SK-N-SH treated with all-trans-retinoic acid at 6 μM for 48 hours (cell line): ENCODE results near the gene TTC39A.
A peak's percentile ranks its signal among the peaks of the same experiment; 100 is the strongest.

Experiments
- ATAC-seq: fragments of 200-7000 bp; cut with Tn5 transposase; 3 replicates; pipeline ENCODE4 v1.9.1; 2020; ENCODE audit warnings: mild to moderate bottlenecking, moderate library complexity
- ARNTL ChIP-seq: fragments of 450-650 bp; formaldehyde crosslinking; IDR thresholded peaks from 2 replicates; pipeline ENCODE4 v1.5.0; 2020; ENCODE audit warnings: low read depth, mild to moderate bottlenecking, moderate library complexity, borderline replicate concordance
- CSDC2 ChIP-seq: fragments of 250-450 bp; sonication (Bioruptor Pico); IDR thresholded peaks from 2 replicates; pipeline ENCODE4 v1.5.0; 2020; ENCODE audit warnings: mild to moderate bottlenecking, moderate library complexity
- CSRNP3 ChIP-seq: fragments of 250-450 bp; sonication (Bioruptor Pico); IDR thresholded peaks from 2 replicates; pipeline ENCODE4 v1.5.1; 2021; ENCODE audit warnings: mild to moderate bottlenecking, moderate library complexity
- ESRRG ChIP-seq: fragments of 250-450 bp; sonication (Bioruptor Pico); IDR thresholded peaks from 2 replicates; pipeline ENCODE4 v1.6.1; 2021; ENCODE audit warnings: mild to moderate bottlenecking
- GLIS3 ChIP-seq: fragments of 250-450 bp; sonication (Bioruptor Pico); IDR thresholded peaks from 2 replicates; pipeline ENCODE4 v1.5.0; 2020; ENCODE audit warnings: mild to moderate bottlenecking, moderate library complexity
- ISL1 ChIP-seq: fragments of 250-450 bp; sonication (Bioruptor Pico); IDR thresholded peaks from 2 replicates; pipeline ENCODE4 v2.1.2; 2022; ENCODE audit warnings: mild to moderate bottlenecking, moderate library complexity
- OSR1 ChIP-seq: fragments of 250-450 bp; sonication (Bioruptor Pico); IDR thresholded peaks from 2 replicates; pipeline ENCODE4 v1.8.0; 2022; ENCODE audit warnings: moderate library complexity, mild to moderate bottlenecking, inconsistent platforms
- PATZ1 ChIP-seq: fragments of 250-450 bp; sonication (Bioruptor Pico); IDR thresholded peaks from 2 replicates; pipeline ENCODE4 v1.8.0; 2020; ENCODE audit warnings: mild to moderate bottlenecking, moderate library complexity, borderline replicate concordance
- POU6F1 ChIP-seq: fragments of 250-450 bp; sonication (Bioruptor Pico); IDR thresholded peaks from 2 replicates; pipeline ENCODE4 v1.8.0; 2021; ENCODE audit warnings: low read depth, mild to moderate bottlenecking, moderate library complexity, borderline replicate concordance
- PPARA ChIP-seq: fragments of 250-450 bp; sonication (Bioruptor Pico); IDR thresholded peaks from 2 replicates; pipeline ENCODE4 v1.5.0; 2020; ENCODE audit warnings: mild to moderate bottlenecking, borderline replicate concordance
- RARB ChIP-seq: fragments of 250-450 bp; sonication (Bioruptor Pico); IDR thresholded peaks from 2 replicates; pipeline ENCODE4 v1.8.0; 2021; ENCODE audit warnings: mild to moderate bottlenecking, moderate library complexity
- SNAI2 ChIP-seq: fragments of 250-450 bp; sonication (Bioruptor Pico); IDR thresholded peaks from 2 replicates; pipeline ENCODE4 v1.5.0; 2020; ENCODE audit warnings: mild to moderate bottlenecking, moderate library complexity
- TCF4 ChIP-seq: fragments of 250-450 bp; sonication (Bioruptor Pico); IDR thresholded peaks from 2 replicates; pipeline ENCODE4 v1.8.0; 2021; ENCODE audit warnings: mild to moderate bottlenecking, moderate library complexity, borderline replicate concordance
- TOX ChIP-seq: fragments of 250-450 bp; sonication (Bioruptor Pico); IDR thresholded peaks from 2 replicates; pipeline ENCODE4 v1.8.0; 2021; ENCODE audit warnings: mild to moderate bottlenecking, moderate library complexity, borderline replicate concordance
- ZC3H10 ChIP-seq: fragments of 250-450 bp; sonication (Bioruptor Pico); IDR thresholded peaks from 2 replicates; pipeline ENCODE4 v1.5.1; 2021; ENCODE audit warnings: mild to moderate bottlenecking, moderate library complexity
- ZFP3 ChIP-seq: fragments of 250-450 bp; sonication (Bioruptor Pico); IDR thresholded peaks from 2 replicates; pipeline ENCODE4 v1.5.0; 2020; ENCODE audit warnings: mild to moderate bottlenecking, moderate library complexity
- ZFP30 ChIP-seq: fragments of 450-650 bp; formaldehyde crosslinking; IDR thresholded peaks from 2 replicates; pipeline ENCODE4 v1.5.0; 2022; ENCODE audit warnings: mild to moderate bottlenecking, moderate library complexity
- ZNF565 ChIP-seq: fragments of 450-650 bp; formaldehyde crosslinking; conservative IDR thresholded peaks from 2 replicates; pipeline ENCODE4 v1.5.0; 2020; ENCODE audit warnings: low read depth, mild to moderate bottlenecking, moderate library complexity
- ZNF70 ChIP-seq: fragments of 450-650 bp; formaldehyde crosslinking; IDR thresholded peaks from 2 replicates; pipeline ENCODE4 v1.5.0; 2020; ENCODE audit warnings: mild to moderate bottlenecking, moderate library complexity
- ZNF8 ChIP-seq: fragments of 450-650 bp; formaldehyde crosslinking; IDR thresholded peaks from 2 replicates; pipeline ENCODE4 v1.5.0; 2020; ENCODE audit warnings: mild to moderate bottlenecking, moderate library complexity
- TF ChIP-seq, protein P1 (sequence below): fragments of 250-450 bp; sonication (Bioruptor Pico); IDR thresholded peaks from 2 replicates; pipeline ENCODE4 v1.5.1; 2020; ENCODE audit warnings: low read depth, mild to moderate bottlenecking, moderate library complexity

Gene TTC39A

GRCh38 chr1:51313268-51313852, 17.0 kb downstream of the TTC39A start:
- no peak for TF ChIP-seq CSDC2 (CRISPR knock-in tag)
- TF ChIP-seq, all 23 proteins: peak for 0
- ATAC-seq, result peak; percentile 74

GRCh38 chr1:51312718-51313117, 17.6 kb downstream of the TTC39A start:
- TF ChIP-seq ZFP3 (CRISPR knock-in tag) (no peak), ZFP30 (CRISPR knock-in tag) (no peak), ZNF565 (CRISPR knock-in tag) (no peak), PPARA (no peak), ARNTL (CRISPR knock-in tag) (no peak), CSDC2 (CRISPR knock-in tag) (no peak), RARB (no peak), SNAI2 (CRISPR knock-in tag) (no peak), ZC3H10 (CRISPR knock-in tag) (no peak), ZNF8 (CRISPR knock-in tag) (no peak), ESRRG (no peak), TOX (CRISPR knock-in tag) (no peak), GLIS3 (CRISPR knock-in tag) (no peak), ISL1 (no peak)
- TF ChIP-seq, protein P1, sequence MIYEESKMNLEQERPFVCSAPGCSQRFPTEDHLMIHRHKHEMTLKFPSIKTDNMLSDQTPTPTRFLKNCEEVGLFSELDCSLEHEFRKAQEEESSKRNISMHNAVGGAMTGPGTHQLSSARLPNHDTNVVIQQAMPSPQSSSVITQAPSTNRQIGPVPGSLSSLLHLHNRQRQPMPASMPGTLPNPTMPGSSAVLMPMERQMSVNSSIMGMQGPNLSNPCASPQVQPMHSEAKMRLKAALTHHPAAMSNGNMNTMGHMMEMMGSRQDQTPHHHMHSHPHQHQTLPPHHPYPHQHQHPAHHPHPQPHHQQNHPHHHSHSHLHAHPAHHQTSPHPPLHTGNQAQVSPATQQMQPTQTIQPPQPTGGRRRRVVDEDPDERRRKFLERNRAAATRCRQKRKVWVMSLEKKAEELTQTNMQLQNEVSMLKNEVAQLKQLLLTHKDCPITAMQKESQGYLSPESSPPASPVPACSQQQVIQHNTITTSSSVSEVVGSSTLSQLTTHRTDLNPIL (CRISPR knock-in tag), result no peak
- TF ChIP-seq, all 23 proteins: peak for 0
- ATAC-seq, result no peak

DNA sequence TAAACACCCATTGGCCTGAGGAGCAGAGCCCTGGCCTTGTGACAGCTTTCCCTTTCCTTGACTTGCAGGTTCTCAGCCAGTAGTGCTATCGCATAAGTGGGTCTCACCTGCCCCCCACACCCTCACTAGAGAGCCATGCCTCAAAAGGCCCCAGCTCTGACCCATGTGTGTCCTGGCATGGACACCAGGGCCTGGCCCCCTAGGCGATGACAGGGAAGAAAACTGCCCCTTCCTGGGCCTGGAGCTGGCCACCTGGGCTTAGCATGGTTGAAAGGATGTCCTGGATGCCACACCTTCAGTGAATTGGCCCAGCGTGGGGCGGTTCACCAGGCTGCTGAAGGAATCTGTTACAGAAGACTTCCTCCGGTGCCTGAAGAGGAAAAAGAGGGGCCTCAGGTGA, 18.5 kb downstream of the TTC39A start:
- TF ChIP-seq ZNF8 (CRISPR knock-in tag) (no peak), ARNTL (CRISPR knock-in tag) (no peak), ISL1 (no peak), ZFP30 (CRISPR knock-in tag) (no peak), CSRNP3 (CRISPR knock-in tag) (no peak), ZFP3 (CRISPR knock-in tag) (no peak), OSR1 (CRISPR knock-in tag) (no peak), RARB (no peak), ZC3H10 (CRISPR knock-in tag) (no peak), SNAI2 (CRISPR knock-in tag) (no peak), PATZ1 (CRISPR knock-in tag) (no peak), POU6F1 (no peak), ZNF70 (no peak), CSDC2 (CRISPR knock-in tag) (no peak)
- TF ChIP-seq, protein P1 (CRISPR knock-in tag), result no peak
- ATAC-seq, result no peak

DNA sequence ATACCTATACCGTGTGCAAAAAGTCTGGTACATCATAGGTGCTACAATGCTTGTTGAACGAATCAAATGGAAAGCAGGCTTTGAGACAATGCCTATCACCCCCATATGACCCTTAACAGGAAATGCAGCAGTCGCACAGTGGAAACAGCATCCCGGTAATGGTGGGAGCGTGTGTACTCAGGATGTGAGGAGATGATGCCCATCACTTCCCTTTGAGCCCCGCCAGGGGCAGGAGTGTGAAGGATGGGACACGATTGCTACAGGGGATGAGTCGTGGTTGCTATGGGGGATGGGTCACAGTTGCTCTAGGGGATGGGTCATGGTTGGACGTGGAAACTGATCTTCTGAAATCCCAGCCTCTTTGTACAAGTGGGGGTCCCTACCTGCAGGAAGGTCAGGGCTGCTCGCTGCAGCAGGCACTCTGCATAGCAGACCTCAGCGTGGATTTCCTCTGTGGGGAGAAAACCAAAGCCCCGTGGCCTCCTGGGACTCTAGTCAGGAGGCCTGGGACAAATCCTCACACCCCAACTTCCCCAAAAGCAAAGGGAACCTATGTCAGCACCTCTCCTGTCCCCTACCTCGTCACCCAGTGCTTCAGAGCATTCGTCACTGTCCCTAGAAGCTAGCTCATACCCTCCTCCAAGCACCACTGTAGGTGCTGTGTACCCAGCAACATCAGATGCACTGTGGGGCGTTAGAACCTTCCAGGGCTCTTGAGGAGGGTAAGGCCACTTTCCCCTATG, 19.3 kb downstream of the TTC39A start:
- ATAC-seq, result no peak
- TF ChIP-seq ZFP30 (CRISPR knock-in tag) (no peak), TCF4 (CRISPR knock-in tag) (no peak), ARNTL (CRISPR knock-in tag) (no peak), CSRNP3 (CRISPR knock-in tag) (no peak), ISL1 (no peak), ZNF8 (CRISPR knock-in tag) (no peak), ZNF565 (CRISPR knock-in tag) (no peak), PATZ1 (CRISPR knock-in tag) (no peak), ZC3H10 (CRISPR knock-in tag) (no peak), ZNF70 (no peak)
- TF ChIP-seq, protein P1 (CRISPR knock-in tag), result no peak
